Measurements from ENCODE around the gene SLC6A4. TPM values are rescaled to one million over a fixed set of nuclear protein-coding genes. Genes with fewer than 3 reads are reported as not detected.

SLC6A4 gene
- polyA plus RNA-seq, 3 donors, result not detected

DNA sequence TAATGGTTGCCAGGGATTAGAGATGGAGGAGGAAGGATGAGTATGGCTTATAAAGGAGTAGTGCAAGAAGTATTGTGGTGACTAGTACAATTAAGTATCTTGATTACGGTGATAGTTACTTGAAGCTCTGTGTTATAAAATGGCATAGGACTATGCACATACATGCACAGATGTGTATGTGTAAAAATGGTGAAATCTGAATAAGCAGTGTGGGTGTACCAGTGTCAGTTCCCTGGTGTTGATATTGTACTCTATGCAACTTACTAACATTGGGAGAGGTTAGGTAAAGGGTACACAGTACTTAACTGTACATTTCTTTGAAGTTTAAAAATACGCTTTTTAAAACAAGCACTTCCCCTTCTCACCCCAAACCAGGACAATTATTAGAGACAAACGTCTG lies 70.3 kb downstream of the SLC6A4 start:
- Mint-ChIP-seq H3K36me3 (peaks cover 33 to 51% of the 10 kb centered on the region in 2 donors), H3K4me3 (no peak overlapping the region), H3K27me3 (ENCODE audit: low read depth in 3 of 3) (no peaks in the 10 kb centered on the region), H3K9me3 (peaks cover 0 to 2% (median 0%) of the 10 kb centered on the region in 7 donors), H3K4me1 (no peaks in the 10 kb centered on the region), H3K27ac (no peak overlapping the region)
- no peak for DNase-seq
- no peak overlapping the region for H3K4me3 ChIP-seq (replicated peaks in 1 of 3; ENCODE audit: low read depth in 2 of 3, low read length in 3 of 3)
- no peak for TF ChIP-seq CTCF (IDR thresholded peaks at IDR 0.05)
- H3K79me2 ChIP-seq (ENCODE audit: insufficient read depth, low read length), result peaks cover 20% of the 10 kb centered on the region
- peaks cover 14 to 58% of the 10 kb centered on the region in 2 donors for H3K36me3 ChIP-seq (replicated peaks in 1 of 2; ENCODE audit: control insufficient read depth in 1 of 2, insufficient read depth in 2 of 2, low read length in 2 of 2)
- H2AFZ ChIP-seq (ENCODE audit: insufficient read depth, low read depth, low read length, poor library complexity, severe bottlenecking), result no peak overlapping the region
- H3K27me3 ChIP-seq (ENCODE audit: control insufficient read depth in 2 of 2, insufficient read depth in 2 of 2, low read length in 2 of 2), result no peaks in the 10 kb centered on the region
- peaks cover 5% of the 10 kb centered on the region for H4K20me1 ChIP-seq (ENCODE audit: insufficient read depth, low read length)
- 100% methylated on average over 1 of the region's 3 CpGs for WGBS (ENCODE audit: insufficient coverage)
- no peak overlapping the region for H3K9ac ChIP-seq (ENCODE audit: insufficient read depth, low read length, poor library complexity, severe bottlenecking)
- H3K9me3 ChIP-seq (replicated peaks in 1 of 2; ENCODE audit: control insufficient read depth in 1 of 2, insufficient read depth in 1 of 2, low read length in 2 of 2), result no peaks in the 10 kb centered on the region
- intact Hi-C loops (cut with micrococcal nuclease), result no loop called here
- no peak overlapping the region for H3K27ac ChIP-seq (ENCODE audit: low read depth in 1 of 2, low read length in 2 of 2)
- H3K4me1 ChIP-seq (ENCODE audit: control insufficient read depth in 1 of 2, insufficient read depth in 2 of 2, low read length in 2 of 2), result no peaks in the 10 kb centered on the region
- no peak overlapping the region for H3K4me2 ChIP-seq (replicated peaks; ENCODE audit: extremely low read depth, low read length, poor library complexity, severe bottlenecking)

GRCh38 chr17:30164531-30164930 lies 71.0 kb downstream of the SLC6A4 start:
- DNase-seq, result no peak
- H3K9me3 Mint-ChIP-seq, result peaks cover 0 to 5% (median 2%) of the 10 kb centered on the region in 7 donors
- WGBS (ENCODE audit: insufficient coverage), result 100% methylated on average over 3 of the region's 4 CpGs
- no peak overlapping the region for H3K4me3 ChIP-seq (replicated peaks in 1 of 3; ENCODE audit: low read depth in 2 of 3, low read length in 3 of 3)
- no peaks in the 10 kb centered on the region for H3K4me1 ChIP-seq (ENCODE audit: control insufficient read depth in 1 of 2, insufficient read depth in 2 of 2, low read length in 2 of 2)
- H3K4me3 Mint-ChIP-seq, result no peak overlapping the region
- TF ChIP-seq CTCF (IDR thresholded peaks at IDR 0.05), result no peak
- H3K27me3 Mint-ChIP-seq (ENCODE audit: low read depth in 3 of 3), result no peaks in the 10 kb centered on the region
- peaks cover 11% of the 10 kb centered on the region for H4K20me1 ChIP-seq (ENCODE audit: insufficient read depth, low read length)
- no peaks in the 10 kb centered on the region for H3K9me3 ChIP-seq (replicated peaks in 1 of 2; ENCODE audit: control insufficient read depth in 1 of 2, insufficient read depth in 1 of 2, low read length in 2 of 2)
- peaks cover 38 to 57% of the 10 kb centered on the region in 2 donors for H3K36me3 Mint-ChIP-seq
- H3K4me2 ChIP-seq (replicated peaks; ENCODE audit: extremely low read depth, low read length, poor library complexity, severe bottlenecking), result no peak overlapping the region
- H3K4me1 Mint-ChIP-seq, result no peaks in the 10 kb centered on the region
- no peak overlapping the region for H2AFZ ChIP-seq (ENCODE audit: insufficient read depth, low read depth, low read length, poor library complexity, severe bottlenecking)
- H3K27ac Mint-ChIP-seq, result no peak overlapping the region
- H3K79me2 ChIP-seq (ENCODE audit: insufficient read depth, low read length), result peaks cover 26% of the 10 kb centered on the region
- H3K27me3 ChIP-seq (ENCODE audit: control insufficient read depth in 2 of 2, insufficient read depth in 2 of 2, low read length in 2 of 2), result no peaks in the 10 kb centered on the region
- H3K36me3 ChIP-seq (replicated peaks in 1 of 2; ENCODE audit: control insufficient read depth in 1 of 2, insufficient read depth in 2 of 2, low read length in 2 of 2), result peaks cover 14 to 61% of the 10 kb centered on the region in 2 donors
- H3K9ac ChIP-seq (ENCODE audit: insufficient read depth, low read length, poor library complexity, severe bottlenecking), result no peak overlapping the region
- no peak overlapping the region for H3K27ac ChIP-seq (ENCODE audit: low read depth in 1 of 2, low read length in 2 of 2)
- intact Hi-C loops (cut with micrococcal nuclease), result no loop called here

Data from CD14-positive monocyte (primary cell).